ENCODE data around the gene ARPP21. TPM values are rescaled to one million over a fixed set of nuclear protein-coding genes. Genes with fewer than 3 reads are reported as not detected.

ARPP21 gene
- total RNA-seq, 1 donor from 2014 or later: not detected

DNA sequence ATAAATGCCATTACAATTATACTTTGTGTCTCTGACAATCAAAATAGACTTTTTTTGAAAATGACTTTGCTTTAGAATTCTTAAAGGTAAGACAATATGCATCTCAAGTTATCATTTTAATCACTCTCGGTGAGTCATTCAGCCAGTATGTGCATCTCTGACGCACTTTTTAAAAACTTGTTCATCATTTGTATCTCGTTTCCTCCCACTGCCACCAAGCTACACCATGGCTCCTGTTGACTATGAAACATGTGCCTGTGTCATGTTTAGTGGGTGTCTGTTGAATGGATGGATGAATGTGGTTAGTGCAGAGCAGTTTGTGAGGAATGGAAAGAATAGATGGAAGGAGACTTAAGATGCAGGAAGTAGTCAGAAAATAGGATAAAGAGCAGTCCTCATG, 68.6 kb downstream of the ARPP21 start:
- TF ChIP-seq, protein P1, sequence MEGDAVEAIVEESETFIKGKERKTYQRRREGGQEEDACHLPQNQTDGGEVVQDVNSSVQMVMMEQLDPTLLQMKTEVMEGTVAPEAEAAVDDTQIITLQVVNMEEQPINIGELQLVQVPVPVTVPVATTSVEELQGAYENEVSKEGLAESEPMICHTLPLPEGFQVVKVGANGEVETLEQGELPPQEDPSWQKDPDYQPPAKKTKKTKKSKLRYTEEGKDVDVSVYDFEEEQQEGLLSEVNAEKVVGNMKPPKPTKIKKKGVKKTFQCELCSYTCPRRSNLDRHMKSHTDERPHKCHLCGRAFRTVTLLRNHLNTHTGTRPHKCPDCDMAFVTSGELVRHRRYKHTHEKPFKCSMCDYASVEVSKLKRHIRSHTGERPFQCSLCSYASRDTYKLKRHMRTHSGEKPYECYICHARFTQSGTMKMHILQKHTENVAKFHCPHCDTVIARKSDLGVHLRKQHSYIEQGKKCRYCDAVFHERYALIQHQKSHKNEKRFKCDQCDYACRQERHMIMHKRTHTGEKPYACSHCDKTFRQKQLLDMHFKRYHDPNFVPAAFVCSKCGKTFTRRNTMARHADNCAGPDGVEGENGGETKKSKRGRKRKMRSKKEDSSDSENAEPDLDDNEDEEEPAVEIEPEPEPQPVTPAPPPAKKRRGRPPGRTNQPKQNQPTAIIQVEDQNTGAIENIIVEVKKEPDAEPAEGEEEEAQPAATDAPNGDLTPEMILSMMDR (IDR thresholded peaks at IDR 0.05): no peak
- ATAC-seq (ENCODE audit: low read depth) (no peak), DNase-seq (no peak)
- H3K4me3 Mint-ChIP-seq: no peak overlapping the region
- no peak overlapping the region for H3K27ac Mint-ChIP-seq
- H3K36me3 Mint-ChIP-seq (ENCODE audit: low read depth): no peaks in the 10 kb centered on the region
- H3K9me3 Mint-ChIP-seq: no peaks in the 10 kb centered on the region
- H3K4me1 Mint-ChIP-seq: no peaks in the 10 kb centered on the region
- intact Hi-C loops (cut with micrococcal nuclease): no loop called here
- CTCF ChIA-PET: no interaction called here
- POLR2A ChIA-PET: no interaction called here
- no peaks in the 10 kb centered on the region for H3K27me3 Mint-ChIP-seq

DNA sequence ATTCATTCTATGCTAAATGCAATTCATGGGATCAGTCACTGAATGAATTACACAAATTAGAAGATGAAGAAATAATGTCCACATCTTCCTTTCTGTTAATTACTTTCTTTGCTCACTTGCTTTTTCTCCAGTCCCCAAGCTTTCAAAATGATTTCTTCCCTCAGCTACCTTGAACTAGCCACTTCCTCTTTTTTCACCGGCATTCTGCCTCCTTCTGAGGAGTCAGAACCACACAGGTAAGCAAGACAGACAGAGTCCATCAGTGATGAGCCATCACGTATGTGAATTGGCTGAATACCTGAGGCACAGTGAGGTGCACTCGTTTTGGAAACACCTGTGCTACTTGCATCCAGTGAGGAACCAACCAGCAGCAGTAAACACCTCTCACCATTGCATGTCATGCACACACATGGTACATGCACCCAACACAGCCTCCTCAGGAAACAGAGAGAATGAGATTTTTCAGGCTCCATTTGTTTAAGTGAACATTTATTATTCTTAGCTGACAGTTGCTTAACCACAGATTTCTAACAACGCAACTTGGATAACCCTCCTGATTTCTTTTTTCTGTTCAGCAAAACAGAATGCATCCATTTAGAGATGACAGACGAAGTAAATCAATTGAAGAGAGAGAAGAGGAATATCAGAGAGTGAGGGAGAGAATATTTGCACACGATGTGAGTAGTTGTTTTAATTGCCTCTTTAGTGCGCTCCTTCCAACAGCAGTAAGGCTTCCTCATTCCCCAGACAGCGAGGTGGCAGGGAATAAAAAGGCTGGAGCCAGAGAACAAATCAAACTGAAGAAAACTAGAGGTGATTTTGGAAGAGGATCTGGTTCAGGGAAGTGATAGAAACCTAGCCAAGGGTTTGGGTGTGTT, 69.3 kb downstream of the ARPP21 start:
- CTCF ChIA-PET: no interaction called here

DNA sequence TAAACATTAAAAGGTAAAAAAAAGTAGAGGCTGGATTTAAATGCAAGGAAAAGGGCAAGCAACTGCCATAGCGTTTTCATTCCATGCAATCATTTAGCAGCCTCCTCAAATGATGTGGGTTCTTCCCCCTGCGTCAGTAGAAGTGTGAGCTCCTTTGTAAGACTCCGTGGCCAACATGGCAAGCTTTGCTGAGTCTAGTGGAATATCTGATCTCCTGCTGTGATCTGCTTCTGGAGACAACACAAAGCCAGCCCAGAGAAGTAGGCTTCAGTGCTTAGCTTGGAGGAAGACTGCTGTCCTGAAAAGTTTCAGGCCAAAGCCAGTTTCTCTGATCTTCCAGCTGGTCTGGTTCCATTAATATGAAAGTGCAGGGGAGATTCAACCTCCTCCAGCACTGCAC, 70.4 kb downstream of the ARPP21 start:
- Mint-ChIP-seq H3K36me3 (ENCODE audit: low read depth) (no peaks in the 10 kb centered on the region), H3K9me3 (no peaks in the 10 kb centered on the region), H3K4me3 (no peak overlapping the region), H3K4me1 (no peaks in the 10 kb centered on the region), H3K27me3 (no peaks in the 10 kb centered on the region), H3K27ac (no peak overlapping the region)
- ChIA-PET CTCF (no interaction called here), POLR2A (no interaction called here)
- intact Hi-C loops (cut with micrococcal nuclease): no loop called here
- DNase-seq (no peak), ATAC-seq (ENCODE audit: low read depth) (no peak)
- TF ChIP-seq, protein P1 (IDR thresholded peaks at IDR 0.05): no peak

More for the DNA sequence above, 69.3 kb downstream of the ARPP21 start:
- no peak for DNase-seq
- POLR2A ChIA-PET: no interaction called here
- Mint-ChIP-seq H3K4me3 (no peak overlapping the region), H3K9me3 (no peaks in the 10 kb centered on the region), H3K27me3 (no peaks in the 10 kb centered on the region), H3K4me1 (no peaks in the 10 kb centered on the region), H3K36me3 (ENCODE audit: low read depth) (no peaks in the 10 kb centered on the region), H3K27ac (no peak overlapping the region)
- intact Hi-C loops (cut with micrococcal nuclease): no loop called here
- TF ChIP-seq, protein P1 (IDR thresholded peaks at IDR 0.05): no peak
- ATAC-seq (ENCODE audit: low read depth): no peak

DNA sequence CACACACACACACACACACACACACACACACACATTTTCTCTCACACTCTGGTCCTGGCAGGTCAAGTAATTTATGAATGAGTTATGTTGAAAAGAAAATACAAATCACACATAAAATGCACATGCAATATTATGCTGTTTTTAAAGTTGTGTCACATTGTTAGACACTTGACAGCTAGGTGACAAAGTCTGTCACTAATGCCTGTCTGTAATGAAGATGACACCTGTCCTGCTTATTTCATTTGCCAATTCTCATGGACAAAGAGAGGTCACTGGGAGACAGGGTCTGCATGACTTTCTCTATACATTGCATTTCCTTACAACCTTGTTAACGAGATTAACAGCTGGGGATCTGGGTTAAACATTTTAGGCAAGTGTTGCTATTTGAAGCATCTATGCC, 71.2 kb downstream of the ARPP21 start:
- TF ChIP-seq, protein P1 (IDR thresholded peaks at IDR 0.05): no peak
- no peaks in the 10 kb centered on the region for H3K4me1 Mint-ChIP-seq
- intact Hi-C loops (cut with micrococcal nuclease): no loop called here
- H3K27me3 Mint-ChIP-seq: no peaks in the 10 kb centered on the region
- no peaks in the 10 kb centered on the region for H3K36me3 Mint-ChIP-seq (ENCODE audit: low read depth)
- ChIA-PET CTCF (no interaction called here), POLR2A (no interaction called here)
- no peaks in the 10 kb centered on the region for H3K9me3 Mint-ChIP-seq
- DNase-seq: no peak
- no peak overlapping the region for H3K27ac Mint-ChIP-seq
- ATAC-seq (ENCODE audit: low read depth): no peak
- H3K4me3 Mint-ChIP-seq: no peak overlapping the region

DNA sequence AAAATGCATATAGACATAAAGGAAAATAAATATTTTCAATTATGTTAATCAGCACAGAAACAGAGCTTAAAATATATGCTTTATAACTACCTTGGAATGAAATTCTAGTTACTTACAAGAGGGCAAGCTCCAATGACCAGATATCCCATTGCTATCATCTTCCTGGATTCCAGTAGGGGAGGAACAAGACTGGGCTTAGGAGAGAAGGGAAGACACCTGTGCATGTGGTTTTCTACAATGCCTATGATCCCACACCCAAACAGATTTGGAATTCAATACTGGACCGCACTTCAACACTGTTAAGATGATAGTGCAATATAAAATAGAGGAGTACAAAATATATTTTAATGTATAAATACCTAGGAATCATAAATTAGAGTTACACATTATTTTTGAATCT, 79.6 kb downstream of the ARPP21 start:
- Mint-ChIP-seq H3K36me3 (ENCODE audit: low read depth) (no peaks in the 10 kb centered on the region), H3K4me3 (no peak overlapping the region), H3K27ac (no peak overlapping the region), H3K9me3 (no peaks in the 10 kb centered on the region), H3K4me1 (no peaks in the 10 kb centered on the region), H3K27me3 (no peaks in the 10 kb centered on the region)
- ChIA-PET POLR2A (no interaction called here), CTCF (no interaction called here)
- intact Hi-C loops (cut with micrococcal nuclease): no loop called here
- DNase-seq (no peak), ATAC-seq (ENCODE audit: low read depth) (no peak)
- TF ChIP-seq, protein P1 (IDR thresholded peaks at IDR 0.05): no peak
